GM21423 (cell line): ENCODE results near the gene SEZ6L.
"Not testable (repeated sequence)": the region's sequence is repeated elsewhere in the genome, so short reads cannot be mapped to it uniquely, and the experiment has no call there.

Experiments used
- ATAC-seq: cut with Tn5 transposase; IDR thresholded peaks from one replicate; pipeline ENCODE4 v1.9.1; 2021; ENCODE audit warnings: mild to moderate bottlenecking, moderate library complexity; ENCODE audit not compliant: unreplicated experiment

The SEZ6L gene

DNA sequence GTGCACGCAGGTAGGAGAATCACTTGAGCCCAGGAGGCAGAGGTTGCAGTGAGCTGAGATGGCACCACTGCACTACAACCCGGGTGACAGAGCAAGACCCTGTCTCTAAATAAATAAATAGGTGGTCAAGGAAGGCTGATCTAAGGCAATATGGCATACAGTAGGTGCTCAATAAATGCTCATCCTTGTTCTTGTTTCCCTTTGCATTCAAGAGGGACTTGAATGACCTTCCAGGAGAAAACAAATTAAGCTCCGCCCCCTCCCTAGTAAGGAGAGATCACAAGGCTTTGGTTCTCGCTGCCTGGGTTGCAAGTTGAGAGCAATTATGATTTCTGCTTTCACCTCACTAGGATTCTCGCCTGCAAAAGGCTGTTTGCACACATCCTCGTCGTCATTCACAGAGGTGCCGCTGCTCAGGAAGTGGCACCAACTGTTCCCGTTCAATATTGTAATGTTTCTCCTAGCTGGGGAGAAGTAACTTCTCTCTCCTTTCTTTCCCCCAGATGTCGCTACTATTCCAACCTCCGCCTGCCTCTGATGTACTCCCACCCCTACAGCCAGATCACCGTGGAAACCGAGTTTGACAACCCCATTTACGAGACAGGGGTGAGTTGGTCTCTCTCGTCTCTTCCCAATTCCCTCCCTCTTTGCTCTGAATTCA is 208.0 kb downstream of the SEZ6L start:
- ATAC-seq, result no peak

DNA sequence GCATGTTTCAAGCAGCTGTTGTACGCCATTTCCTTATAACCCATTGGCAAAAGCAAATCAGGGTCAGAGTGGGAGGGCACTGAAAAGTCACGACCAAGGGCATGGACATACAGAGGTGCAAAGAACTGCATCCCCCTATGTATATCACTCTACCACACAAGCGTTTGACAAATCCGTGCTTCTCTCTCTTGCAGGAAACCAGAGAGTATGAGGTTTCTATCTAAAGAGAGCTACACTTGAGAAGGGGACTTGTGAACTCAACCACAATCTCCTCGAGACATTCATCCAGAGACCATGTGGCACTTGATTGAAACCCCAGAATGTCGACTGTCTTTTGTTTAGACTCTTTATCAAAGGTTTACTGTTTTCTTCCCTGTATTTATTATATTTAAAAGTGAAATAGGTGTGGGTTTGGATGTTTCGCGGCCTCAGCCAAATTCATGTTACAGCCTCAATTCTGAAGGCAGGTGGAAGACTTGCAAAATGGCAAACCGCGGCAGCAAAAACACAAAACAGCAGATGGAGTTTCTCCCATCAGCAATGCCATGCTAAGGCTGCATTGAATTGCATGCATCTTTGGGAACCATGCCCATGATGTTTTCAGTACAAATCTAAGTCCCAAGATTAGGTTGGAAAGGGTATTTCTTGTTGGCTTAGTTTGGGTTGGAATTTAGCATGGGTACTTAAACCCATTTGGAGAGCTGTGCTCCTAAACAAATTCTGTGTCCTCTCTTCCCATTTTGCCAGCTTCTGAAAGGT is 211.0 kb downstream of the SEZ6L start:
- ATAC-seq, result no peak

DNA sequence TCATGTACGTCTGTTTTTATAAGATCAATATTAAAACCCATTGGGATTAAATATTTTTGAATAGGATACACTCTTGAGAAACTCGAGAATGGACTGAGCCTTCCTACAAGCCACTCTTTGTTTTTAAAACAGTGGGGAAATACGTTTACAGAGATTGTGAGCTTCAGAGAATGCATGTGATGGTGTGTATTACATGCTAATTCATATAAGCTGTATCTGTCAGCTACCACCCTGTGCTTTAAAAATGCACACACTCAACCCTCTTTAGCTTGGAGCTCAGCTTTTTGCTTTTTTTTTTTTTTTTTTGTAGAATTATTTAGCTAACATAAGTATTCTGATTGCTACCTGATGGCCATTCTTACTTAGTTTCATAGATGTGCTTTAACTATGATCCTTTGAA is 213.5 kb downstream of the SEZ6L start:
- no peak for ATAC-seq

DNA sequence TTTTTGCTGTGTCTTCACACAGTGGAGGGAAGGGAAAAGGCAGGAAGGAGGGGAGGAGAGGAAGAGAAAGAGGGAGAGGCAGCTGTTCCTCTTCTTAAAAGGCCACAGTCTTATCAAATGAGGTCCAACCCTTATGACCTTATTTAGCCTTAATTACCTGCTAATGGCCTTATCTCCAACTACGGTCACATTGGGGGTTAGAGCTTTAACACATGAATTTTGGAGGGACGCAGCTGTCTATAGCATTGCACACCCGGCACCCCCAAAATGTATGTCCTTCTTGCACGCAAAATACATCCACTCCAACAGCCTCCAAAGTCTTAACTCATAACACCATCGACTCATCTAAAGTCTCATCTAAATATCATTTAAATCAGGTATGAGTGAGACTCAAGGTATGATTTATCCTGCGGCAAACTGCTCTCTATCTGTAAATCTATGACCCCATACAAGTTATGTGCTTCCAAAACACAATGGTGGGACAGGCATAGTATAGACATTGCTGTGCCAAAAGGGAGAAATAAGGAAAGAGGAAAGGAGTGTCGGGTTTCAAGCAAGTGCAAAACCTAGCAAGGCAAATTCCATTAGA is 214.8 kb downstream of the SEZ6L start:
- ATAC-seq, result no peak

DNA sequence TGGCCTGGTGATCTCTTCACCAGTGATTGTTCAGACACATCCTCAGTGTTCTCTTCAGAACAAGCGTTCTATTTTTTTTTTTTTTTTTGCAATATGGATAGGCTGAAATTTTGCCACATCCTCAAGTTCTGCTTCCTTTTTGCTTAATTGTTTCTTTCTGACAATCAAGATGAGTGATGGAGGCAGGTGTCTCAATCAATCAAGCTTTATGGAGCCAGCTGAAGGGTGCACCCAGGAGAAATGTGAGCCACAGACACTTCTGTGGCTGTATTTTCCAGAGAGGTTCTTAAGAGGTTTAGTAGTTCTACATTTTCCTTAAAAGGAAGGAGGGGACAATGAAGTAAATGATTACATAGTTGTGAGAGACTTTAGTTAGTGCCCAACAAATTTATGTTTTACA is 215.9 kb downstream of the SEZ6L start:
- ATAC-seq, result no peak

DNA sequence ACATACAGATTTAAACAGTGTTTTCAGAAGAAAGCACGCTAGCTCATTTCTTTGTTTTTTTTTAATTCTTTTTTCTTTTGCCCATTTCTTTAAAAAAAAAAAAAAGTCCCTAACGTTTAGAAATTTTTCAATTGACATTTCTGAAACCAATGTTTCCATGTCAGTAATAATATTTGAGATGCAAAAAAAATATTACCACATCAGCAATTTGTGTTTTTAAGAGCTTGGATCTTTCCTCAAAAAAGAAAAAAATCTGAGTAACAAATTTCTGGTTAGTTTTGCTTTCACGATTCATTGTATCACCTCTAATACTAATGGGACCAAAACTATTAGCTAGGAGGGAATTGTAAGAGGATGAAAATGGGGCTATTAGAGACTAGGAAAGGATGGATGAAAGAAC is 219.9 kb downstream of the SEZ6L start:
- ATAC-seq, result no peak

DNA sequence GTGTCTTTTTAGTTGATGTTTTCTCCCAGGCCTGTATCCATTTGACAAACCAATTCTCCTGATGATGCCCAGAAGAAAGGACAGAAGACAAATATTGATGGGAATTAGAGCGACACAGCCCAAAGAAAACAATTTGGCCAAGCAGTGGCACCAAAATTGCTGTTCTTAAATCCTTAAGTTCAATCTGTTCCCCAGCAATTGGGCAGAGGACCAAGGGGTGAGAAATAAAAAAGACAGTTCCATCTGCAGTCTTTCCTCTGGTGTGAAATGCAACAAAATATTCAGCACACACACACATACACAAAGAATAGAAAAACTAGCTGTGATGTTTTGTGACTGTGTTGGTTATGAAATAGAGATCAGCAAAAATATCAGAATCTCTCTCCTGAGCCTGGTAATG is 221.8 kb downstream of the SEZ6L start:
- no peak for ATAC-seq

DNA sequence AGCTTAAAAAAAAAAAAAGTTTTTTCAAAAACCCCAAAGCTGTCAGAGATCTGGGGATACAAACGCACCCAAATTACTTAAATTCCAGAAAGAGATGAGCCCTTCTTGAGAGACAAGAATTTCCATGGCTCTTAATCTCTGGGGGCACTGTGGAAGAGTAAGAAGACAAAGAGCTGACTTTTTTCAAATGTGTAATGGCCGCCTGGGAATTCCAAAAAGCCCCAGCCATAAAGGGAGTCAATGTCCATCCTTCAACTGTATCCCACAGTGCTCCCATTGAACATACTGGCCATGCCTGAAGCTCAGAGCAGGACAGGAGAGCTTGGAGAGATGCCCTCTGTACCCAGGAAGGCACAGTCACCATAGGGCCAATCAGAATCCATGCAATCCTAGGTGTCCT is 222.4 kb downstream of the SEZ6L start:
- ATAC-seq, result no peak

DNA sequence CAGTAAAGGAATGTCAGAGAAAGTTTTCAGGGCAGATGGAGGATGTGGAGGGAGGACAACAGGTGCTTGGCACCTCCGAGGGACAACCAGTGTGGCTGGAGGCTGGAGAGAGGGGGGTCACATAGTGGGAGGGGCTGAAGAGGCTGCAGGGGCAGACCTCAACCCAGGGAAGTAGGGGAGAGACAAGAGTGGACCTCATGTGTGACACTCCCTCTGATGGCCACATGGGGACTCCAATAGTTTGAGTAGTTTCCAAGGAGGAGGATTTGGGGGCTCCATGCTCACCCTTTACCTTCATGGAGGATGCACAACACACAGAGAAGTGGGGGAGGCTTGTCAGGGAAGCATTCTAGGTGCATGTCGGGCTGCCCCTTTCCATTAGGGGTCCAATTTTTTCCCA is 224.7 kb downstream of the SEZ6L start:
- ATAC-seq, result no peak

DNA sequence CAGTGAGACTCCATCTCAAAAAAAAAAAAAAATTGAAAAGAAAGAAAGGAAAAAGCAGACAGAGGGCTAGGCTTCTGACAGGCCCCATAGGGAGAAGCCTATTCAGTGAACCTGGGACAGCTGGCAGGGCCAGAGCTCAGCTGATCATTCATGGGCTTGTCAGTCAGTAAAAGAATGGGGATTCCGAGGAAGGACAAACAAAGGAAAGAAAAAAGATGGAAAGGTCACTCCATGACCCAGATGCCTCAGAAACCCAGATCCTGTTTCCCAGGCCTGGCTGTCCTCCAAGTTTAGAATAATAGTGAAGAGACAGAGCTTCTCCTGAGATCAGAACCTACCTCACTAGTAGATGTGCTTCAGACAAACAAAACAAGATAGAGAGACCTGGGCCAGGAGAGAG is 225.5 kb downstream of the SEZ6L start:
- ATAC-seq, result no peak

DNA sequence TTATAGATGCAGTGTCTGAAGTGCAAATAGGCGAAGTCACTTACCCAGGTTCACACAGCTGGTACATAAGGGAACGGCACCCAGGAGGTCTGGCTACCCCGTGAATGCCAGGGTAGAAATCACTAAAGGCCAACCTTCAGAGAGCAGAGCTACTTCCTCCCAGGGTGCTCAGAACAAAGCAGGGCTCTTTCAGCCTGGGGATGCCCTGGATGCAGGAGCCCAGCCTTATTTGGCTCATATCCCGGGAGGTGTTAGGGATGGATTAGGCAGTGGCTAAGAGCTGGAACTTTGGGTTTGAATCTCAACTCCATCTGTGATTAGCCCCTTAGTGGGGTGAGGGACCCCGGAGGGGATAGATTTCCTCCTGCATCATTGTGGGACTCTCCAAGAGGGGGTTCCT is 226.7 kb downstream of the SEZ6L start:
- ATAC-seq, result no peak

DNA sequence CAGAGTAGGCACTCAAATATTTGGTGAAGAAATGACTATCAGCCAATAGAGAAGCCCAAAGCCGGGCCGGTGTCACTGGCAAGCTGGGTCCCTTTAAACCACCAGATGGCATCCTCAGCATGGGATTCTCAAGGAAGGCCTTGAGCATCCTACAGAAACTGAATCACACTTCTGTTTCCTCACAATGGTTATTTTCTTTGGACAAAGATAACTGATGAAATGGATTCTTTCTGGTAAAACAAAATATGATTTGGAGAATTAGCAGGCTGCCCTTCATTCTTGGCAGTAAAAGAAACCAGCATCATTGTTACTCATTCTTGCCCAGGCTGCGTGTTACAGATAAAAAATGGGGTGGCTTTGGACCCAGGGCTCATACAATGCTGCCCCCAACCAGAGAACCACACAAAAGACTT is 229.5 kb downstream of the SEZ6L start:
- ATAC-seq, result no peak

DNA sequence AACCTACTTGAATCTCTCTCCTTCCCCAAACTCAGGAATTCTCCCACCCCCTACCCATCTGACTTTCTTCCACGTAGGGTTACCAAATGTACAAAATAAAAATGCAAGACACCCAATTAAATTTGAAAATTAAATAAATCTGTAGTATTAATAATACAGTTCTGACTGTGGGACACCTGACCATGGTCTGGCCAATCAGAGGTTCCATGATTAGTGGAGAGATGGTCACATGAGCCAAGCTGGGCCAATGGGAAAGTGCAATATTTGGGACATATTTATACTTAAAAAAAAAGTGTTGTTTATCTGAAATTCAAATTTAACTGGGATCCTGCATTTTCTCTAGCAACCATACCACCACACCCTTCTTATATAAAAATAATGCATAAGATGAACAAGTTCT is 230.0 kb downstream of the SEZ6L start:
- ATAC-seq, result no peak

DNA sequence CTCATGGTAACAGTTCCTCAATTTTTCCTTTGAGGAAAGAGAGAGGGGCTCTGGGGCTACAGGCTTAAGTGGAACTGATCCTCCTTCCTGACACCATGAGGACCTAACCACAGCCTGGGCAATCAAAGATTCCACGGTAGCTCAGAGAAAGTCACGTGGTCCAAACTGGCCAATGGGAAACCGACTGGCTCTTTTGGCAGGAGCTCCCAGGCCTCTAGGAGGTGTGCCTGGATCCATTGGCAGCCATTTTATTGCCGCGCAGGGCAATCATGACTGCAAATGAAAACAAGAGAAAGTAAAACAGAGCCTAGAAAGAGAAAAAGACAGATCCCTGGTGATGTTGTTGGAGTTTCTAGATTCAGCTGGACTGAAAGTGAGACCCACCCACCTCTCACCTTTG is 232.5 kb downstream of the SEZ6L start:
- ATAC-seq, result no peak

DNA sequence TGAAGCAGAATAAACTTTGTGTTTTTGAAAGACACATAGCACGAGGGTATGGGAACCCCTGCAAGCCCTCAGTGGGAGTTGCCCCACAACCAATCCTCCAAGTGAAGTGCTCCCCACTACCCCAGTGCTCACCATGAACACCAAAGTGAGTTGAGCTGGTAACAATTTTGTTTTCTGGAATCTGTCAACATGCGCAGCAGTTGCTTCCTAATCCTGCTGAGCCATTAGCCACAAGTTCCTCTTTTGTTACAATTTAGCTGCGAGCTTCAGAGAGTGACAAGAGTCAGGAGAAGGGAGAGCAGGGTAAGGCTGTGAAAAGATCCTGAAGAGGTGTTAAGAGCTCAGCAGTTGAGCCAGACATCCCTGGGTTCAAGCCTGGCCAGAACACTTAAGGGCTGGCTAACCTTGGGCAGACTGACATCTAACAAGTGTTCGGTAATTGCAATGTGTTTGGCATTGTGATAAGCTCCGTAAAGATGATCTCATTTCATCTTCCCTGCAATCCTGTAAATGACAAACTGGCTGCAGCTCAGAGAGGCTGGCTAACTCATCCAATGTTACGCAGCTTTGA is 235.7 kb downstream of the SEZ6L start:
- no peak for ATAC-seq

DNA sequence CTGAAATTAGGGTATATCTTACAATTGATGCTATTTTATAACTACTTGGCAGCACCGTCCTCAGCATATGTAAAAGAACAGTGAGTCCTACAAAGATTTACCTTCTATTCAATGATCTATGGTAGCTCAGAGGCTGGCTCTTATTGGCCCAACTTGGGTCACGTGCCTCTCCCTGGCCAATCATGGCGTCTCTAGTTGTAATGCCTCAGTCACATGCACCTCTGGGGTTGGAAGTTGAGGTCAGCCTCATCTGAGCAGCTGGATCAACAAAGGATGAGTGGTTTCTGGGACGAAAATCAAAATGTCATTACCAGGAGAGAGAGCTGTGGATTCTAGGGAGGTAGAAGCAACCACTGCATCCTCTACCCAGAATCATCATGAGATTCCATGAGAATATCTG is 236.9 kb downstream of the SEZ6L start:
- no peak for ATAC-seq

DNA sequence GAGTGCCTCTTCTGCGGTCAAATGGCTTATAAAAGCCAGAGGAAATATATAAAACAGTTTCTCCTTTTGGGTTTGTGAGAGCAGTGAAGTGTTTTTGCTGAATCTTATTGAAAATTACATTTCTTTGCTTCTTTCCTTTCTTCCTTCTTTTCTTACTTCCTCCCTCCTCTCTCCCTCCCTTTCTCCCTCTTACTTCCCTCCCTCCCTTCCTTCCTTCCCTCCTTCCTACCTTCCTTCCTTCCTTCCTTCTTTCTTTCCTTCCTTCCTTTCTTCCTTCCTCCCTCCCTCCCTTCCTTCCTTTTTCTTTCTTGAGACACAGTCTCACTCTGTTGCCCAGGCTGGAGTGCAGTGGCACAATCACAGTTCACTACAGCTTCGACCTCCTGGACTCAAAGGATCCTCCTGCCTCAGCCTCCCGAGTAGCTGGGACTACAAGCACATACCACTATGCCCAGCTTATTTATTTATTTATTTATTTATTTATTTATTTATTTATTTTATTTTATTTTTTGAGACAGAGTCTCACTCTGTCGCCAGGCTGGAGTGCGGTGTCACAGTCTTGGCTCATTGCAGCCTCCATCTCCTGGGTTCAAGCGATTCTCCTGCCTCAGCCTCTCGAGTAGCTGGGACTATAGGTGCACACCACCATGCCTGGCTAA is 239.4 kb downstream of the SEZ6L start:
- not testable (repeated sequence) for ATAC-seq

DNA sequence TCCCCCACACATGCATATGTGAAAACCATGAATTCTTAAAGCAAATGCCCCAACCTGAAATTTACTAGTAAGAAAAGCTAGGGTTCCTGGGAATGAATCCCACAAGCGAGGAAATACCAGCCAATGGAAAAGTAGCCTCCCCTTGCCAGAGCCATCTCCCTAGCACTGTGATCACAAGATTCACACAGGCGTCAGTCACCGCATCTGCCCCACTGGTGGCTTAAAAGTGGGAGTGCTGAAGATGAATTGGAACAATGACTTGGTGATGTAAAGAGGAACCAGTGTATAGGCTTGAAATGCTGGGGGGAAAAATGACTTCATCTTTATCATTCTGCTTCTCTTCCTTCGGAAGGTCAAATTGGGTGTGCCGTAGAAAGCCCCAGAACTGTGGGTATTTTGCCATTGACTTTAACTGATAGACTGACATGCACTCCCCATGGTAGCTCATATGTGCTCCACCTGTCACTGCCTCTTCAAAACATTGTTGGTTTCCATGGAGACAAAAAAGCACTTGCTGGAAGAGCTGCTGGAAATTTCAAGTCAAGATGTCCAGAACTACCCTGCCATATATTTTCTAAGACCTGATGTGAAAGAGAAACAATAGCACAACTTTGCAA is 240.6 kb downstream of the SEZ6L start:
- no peak for ATAC-seq

DNA sequence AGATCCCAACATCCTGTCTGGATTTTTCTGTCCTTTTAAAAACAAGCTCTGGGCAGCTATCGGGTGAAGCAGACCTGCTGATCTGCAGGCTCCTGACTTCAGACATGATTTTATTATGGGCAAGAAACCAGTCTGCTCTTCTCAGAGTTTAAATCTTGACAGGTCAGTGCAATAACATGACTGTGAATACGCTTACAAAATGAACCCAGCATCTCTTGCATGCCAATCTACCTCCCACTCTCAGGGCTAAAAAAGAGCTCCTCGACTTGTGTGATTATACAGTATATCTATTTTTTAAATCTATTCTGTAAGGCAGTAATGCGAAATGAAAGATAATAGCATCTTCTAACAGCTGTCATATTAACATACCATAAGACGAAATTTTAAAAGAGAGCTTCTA is 241.1 kb downstream of the SEZ6L start:
- ATAC-seq, result no peak

DNA sequence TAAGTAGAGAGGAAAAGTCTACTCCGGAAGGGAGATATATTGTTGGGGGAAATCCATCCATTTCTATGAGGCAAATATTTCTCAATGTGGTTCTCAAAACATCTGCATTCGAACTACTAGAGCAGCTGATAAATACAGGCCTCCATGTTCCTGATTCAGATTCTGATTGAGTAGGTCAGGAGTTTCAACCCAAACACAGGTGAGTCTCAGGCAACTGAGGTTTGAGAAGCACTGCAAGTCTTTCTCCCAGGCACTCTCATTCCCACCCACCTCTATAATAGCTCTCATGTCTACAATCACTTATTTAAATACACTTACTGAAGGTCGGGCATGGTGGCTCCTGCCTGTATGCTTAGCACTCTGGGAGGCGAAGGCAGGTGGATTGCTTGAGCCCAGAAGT is 245.1 kb downstream of the SEZ6L start:
- no peak for ATAC-seq

DNA sequence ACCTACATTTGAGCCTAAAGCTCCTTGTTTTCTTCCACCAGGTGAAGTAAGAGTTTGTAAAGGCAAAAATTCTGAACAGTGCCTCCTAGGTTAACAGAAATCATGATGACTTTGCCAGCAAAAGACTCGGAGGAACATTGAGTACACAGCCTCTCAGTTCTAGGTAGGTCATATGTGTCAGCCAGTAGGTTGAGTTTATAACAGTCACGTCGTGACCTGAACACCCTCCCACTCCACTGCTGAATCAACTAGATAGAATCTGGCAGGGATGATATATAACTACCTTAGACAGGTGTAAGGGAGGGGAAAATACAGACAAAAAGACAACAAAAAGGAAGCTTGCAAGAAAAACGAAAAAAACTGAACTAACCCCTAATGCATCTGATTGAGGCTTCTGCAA is 247.0 kb downstream of the SEZ6L start:
- ATAC-seq, result no peak
